Activated CD8-positive, alpha-beta memory T cell treated with anti-CD3 and anti-CD28 coated beads, Interleukin-2, amount 50 U/mL, for 24 hours (primary cell): ENCODE results near the gene PDE4D.
"Not testable (repeated sequence)": the region's sequence is repeated elsewhere in the genome, so short reads cannot be mapped to it uniquely, and the experiment has no call there.

Experiments used
- DNase-seq: peaks from one replicate; pipeline ENCODE4 v3.0.0-alpha.2; 2020; ENCODE audit errors: extremely low read depth

Gene PDE4D

DNA sequence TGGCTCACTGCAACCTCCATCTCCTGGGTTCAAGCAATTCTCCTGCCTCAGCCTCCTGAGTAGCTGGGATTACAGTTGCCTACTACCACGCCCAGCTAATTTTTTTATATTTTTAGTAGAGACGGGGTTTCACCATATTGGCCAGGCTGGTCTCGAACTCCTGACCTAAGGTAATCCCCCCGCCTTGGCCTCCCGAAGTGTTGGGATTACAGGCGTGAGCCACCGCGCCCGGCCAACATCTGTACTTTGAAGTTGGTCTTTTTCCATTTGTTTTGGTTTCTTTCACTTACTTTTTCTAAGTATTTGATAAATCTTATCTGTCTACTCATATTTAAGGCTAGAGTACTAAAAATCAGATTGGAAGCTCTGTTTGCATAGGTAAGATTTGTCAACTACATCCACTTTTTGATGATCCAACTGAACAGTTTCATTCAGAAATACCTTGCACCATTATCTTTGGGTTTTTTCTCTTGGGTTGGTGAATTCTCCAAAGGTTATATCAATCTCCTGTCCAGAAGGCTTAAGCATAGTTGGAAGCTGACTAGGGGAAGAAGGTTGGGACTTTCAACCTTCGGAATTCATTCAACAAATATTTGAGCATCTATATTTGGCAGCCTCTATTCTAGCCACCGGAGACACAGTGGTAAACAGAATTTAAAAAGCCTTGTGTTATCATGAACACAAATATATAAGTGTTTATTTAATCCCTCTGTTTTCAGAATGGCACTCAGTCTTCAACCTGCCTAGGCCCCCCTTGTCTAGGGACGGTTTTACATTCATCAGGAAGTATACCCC lies 821.6 kb downstream of the PDE4D start:
- DNase-seq, result no peak

DNA sequence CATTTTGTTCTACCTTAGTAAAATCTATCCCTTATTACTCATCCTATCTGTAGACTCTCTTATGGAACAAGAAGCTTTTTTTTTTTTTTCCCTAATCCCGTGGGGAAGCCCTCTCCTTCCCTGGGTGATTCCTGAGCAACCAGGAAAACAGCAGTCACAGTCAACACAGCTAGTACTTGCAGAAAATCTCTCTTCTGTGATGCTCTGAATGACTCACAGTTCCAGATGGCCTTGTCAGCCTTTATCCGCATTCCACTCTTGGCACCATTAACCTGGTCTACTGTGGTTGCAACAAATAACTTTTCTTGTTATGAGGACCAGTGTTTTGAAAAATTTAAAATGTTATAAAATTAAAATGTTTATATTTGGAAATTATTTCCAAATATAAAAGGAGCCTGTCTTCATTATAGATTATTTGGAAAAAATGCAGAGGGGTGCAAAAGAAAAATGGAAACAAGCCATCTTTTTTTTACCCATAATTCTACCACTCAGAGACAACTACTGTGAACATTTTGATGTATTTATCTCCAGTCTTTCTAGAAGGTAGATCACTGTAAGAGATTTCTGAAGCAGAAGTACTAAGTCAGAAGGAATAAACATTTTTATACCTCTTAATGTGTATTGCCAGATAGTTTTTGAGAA lies 824.0 kb downstream of the PDE4D start:
- no peak for DNase-seq

DNA sequence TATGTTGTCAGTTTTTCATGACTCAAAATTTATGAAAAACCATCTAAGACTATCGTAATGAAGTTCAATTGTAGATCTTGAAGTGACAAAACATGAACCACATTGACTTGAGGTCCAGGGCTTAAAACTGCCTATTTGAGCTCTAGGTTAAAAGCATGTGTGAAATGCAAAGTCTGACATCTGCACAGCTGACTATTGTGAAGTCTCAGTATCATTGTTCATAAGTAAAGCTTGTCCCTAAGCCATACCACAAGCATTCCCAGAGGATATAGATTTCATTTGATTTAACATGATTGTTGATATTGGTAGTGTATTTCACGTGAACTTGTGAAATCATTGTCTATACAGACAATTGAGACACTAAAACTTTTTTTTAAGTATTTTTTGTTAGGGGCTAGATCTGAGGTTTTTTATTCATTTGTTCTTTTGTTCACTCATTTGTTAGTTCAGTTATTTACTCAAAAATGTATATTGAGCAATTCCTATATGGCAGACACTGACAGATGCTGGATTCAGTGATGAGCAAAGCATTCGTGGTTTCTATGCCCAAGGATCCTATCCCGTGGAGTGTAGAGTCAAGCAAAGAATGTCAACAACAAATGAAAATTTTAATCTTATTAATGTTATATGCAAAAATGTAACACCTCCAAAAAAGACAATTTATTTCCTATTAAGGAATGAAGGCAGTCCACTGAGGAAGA lies 825.4 kb downstream of the PDE4D start:
- no peak for DNase-seq

DNA sequence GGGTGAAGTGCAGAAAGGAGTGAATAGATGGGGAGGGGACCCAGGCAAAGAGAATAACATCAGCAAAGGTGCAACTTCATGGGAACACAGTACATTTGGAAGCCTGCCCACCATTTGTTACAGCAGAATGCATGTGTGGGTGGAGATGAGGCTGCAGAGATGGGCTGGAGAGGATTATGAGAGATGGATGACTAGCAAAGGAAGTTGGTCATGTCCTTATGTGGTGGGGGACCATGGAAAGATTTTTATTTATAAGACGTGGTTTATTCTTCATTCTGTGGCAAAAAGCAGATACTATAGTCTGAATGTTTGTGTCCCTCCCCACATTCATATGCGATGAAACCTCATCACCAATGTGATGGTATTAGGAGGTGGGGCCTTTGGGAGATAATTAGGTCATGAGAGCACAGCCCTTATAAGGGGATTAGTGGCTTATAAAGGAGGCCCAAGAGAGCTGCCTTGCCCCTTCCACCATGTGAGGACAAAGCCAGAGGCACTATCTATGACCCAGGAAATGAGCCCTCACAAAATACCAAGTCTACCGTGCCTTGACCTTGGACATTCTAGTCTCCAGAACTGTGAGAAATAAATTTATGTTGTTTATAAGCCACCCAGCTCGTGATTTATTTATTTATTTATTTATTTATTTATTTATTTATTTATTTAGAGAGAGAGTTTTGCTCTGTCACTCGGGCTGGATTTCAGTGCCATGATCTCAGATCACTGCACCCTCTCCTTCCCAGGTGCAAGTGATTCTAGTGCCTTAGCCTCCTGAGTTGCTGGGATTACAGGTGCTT lies 827.0 kb downstream of the PDE4D start:
- no peak for DNase-seq

DNA sequence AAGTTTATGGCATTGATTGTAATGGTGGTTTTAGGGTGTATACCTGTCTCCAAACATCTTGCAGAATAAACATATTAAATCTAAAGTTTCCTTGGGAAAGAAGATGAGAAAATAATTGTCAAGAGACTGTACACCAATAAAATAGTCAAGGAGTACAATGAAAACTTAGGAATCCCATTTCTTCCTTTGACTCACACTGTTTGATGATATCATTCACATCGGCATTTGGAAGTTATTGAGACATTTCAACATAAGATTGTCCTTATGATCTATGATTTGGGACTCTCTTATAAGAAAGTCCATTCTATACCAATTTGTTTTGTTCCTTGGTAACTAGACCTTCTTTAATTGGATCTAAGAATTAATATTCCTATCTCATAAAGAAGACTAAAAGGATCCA lies 828.0 kb downstream of the PDE4D start:
- DNase-seq, result no peak

DNA sequence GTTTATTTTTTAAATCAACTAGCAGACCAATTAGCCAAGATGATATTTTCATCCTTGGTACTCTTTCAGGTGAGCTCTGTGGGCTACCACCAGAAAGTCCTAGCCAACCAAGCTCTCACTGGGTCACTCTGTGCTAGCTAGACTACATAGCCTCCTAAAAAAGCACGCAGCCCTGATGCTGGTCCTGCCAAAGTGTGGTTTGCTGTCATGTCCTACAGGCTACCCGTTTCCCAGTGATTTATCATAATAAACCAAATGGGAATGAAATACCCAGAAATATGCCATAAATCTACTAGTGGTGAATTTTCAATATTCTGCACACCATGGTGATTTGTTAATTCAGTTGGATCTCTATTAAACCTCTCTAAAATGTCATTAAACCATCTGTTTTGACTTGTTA lies 829.2 kb downstream of the PDE4D start:
- DNase-seq, result no peak

DNA sequence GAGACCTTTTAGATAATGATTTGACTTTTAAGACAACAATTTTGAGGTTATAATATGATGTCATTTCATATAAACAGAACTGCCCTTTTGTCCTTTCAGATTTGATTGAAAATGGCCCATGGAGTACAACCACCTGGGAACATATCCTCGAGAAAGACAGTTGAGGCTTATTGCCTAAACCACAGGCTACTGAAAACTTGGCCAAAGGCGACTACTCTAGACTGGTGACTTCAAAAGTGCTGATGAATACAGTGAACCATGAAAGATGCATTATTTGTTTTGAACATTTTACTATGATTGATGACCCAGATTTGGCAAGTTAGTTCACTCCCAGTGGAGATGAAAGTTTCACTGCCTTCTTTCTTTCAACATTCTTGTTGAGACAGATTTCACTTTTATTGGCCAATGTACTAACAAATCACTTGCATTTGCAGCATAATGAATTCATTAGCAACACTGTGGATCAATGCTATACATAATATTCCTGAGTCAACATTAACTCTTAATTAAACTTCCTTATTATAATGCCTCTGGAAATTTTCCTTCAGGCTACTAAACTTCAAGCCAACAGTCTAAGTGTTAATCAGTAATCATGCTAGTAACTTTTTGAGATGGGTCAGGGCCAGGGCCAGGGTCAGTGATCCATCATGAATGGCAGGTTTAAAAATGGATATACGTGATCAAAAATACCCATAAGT lies 830.4 kb downstream of the PDE4D start:
- DNase-seq, result no peak

DNA sequence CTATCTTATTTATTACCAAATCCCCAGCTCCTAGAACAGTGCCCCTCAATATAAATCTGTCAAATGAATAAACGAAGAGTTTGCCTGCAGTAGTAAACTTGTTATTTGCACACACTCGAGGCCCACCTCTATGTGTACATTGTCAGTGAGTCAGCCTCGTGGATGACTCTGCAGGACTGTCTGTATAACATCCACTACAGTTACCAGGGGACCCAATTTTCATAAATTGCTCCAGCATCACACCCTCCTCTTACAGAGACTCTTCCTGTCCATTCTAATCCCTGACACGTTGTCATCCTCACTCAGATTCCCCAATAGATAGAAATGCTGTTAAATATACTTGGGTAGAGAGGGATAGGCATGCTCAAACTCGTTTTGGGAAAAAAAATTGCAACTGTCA lies 832.1 kb downstream of the PDE4D start:
- no peak for DNase-seq

DNA sequence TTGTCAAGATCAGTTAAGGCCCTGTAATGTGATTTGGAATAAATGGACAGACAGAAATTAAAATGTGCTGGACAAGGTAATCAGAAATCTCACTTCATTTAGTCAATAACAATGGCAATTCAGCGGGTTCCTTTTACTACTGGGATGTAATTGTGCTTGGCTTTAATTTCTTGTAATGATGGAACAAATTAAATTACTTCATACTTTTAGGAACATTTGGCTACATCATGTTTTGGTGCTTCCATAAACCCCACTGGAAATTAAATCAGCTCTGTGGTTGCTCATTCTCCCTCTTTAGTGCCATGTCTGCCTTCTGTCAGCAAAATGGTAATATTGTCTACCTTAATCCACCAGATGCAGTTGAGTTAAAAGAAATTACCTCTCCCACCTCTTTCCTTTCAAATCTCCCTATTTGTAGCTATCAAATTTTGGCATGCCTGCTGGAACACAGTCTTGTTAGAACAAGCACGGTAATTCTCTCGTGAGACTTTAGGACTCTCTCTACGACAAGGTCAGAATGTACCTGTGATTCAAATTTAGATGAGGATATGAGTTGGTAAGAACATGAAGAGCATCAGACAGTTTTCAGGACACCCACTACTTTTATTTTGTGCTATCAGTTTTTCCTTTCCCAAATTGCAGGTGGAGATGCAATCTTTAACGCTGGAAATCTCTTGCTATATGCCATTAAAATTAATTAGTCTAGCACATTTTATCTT lies 834.4 kb downstream of the PDE4D start:
- DNase-seq, result no peak

DNA sequence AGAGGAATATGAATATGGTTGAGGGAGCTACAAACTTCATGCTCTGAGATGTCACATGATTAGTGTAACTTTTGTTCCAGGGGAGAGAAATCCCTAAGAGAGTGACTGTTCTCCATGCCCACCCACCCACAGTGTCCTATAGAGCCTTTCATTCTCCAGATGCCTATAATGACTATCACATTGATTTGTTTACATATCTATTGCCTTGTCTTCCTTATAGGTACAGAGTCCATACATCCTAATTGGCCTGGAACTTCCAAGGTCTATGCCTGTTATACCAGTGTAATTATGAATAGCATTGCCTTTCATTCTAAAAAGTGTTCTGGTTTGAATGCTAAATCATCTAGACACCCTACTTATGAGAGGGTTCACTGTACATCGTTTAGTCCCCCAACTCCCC lies 835.3 kb downstream of the PDE4D start:
- DNase-seq, result no peak

DNA sequence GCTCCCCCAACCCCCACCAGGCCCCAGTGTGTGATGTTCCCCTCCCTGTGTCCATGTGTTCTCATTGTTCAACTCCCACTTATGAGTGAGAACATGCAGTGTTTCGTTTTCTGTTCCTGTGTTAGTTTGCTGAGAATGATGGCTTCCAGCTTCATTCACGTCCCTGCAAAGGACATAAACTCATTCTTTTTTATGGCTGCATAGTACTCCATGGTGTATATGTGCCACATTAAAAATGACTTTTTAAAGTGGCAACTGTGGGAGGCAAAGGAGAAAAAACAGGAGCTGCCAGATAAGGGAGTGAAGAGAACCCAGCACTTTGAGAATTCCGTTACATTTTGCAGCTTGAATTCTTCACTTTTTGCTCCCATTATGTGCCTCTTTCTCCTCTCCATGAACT lies 836.9 kb downstream of the PDE4D start:
- not testable (repeated sequence) for DNase-seq

DNA sequence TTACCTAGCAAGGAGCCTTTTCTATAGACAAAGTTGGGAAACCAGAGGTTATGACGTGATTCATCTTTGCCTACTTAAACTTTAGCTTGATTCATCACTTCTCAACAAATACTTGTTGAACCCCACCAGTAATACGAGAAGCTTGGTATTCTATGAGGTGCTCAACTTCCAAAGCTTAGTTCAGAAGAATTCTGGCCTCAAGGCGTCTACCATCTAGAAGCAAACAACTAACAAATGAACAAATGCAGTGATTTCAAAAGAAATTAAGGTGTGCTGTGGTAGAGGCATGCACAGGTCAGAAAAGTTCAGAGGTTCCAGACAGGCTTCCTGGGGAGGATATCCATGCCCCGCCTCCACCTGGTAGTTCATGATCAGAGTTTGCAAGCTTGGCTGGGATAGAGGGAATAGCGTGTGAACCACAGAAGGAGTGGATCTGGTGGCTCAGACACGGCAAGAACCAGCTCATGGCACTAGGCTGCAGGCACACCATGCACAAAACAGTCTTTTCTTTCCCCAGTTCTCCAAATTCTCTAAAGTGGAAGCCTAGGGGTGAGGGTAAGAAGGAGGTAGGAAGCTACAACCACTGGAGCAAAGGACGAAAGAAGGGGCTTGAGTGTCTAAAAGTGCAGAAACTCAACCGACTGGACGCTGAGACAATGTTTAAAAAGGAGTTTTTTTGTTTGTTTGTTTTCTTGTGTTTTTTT lies 837.6 kb downstream of the PDE4D start:
- DNase-seq, result no peak

DNA sequence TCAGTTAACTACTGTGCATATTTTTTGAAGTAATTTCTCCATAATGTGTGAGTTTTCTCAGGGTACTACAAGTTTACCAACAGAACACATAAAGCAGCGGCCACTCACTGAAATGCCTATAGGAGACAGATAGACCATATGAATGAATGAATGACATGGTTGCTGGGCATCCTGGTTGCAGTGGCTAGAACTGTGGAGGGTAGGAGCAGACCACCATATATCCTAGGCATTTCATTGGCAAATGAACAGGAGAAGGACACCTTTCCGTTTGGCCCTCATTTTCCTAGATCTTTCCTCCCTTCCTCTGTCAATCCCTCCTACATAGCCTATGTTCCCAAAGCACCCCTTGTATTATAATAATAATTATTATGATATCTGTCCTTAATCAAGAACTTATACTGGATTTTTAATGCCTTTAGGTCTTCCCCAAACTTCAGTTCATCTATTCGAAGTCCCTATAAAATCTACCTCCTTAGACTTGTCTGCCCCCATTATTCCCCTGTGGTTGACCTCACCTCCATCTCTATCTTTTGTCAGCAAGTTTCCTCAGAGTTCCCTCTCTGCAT lies 838.5 kb downstream of the PDE4D start:
- no peak for DNase-seq

DNA sequence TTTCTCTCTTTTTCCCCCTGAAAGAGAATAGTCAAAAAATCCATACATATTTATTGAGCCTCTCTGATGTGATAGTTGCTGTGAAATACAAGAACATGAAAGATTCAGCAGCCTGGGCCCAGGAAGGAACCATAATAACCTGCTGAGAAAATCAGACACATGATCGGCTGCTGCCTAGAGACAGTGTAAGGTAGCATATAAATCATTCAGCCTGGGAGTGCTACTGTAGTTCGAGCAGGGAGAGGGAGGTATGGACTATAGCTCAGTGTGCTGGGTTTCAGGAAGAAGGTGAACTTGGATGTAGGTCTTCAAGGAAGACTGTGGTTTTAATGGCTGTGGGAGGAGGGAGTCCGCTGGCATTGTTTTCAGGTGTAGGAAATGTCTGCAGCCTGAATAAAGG lies 841.6 kb downstream of the PDE4D start:
- no peak for DNase-seq

DNA sequence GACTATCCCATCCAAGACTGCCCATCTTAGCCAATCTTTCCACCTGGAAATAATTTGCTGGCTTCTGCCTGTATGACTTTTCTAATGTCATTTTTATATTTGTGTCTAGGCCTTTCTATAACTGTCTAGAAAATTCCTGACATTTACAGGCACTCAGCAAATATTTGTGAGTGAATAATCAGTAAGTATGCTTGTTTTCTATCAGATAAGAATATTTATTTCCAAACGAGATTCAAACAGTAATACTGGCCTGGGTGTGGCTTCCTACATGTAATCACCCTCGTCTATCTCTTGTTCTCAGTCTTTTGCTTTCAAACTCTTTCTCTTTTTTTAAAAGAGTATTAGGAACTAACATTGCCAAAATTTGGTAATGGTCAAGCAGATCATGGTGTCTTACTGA lies 844.4 kb downstream of the PDE4D start:
- DNase-seq, result no peak

DNA sequence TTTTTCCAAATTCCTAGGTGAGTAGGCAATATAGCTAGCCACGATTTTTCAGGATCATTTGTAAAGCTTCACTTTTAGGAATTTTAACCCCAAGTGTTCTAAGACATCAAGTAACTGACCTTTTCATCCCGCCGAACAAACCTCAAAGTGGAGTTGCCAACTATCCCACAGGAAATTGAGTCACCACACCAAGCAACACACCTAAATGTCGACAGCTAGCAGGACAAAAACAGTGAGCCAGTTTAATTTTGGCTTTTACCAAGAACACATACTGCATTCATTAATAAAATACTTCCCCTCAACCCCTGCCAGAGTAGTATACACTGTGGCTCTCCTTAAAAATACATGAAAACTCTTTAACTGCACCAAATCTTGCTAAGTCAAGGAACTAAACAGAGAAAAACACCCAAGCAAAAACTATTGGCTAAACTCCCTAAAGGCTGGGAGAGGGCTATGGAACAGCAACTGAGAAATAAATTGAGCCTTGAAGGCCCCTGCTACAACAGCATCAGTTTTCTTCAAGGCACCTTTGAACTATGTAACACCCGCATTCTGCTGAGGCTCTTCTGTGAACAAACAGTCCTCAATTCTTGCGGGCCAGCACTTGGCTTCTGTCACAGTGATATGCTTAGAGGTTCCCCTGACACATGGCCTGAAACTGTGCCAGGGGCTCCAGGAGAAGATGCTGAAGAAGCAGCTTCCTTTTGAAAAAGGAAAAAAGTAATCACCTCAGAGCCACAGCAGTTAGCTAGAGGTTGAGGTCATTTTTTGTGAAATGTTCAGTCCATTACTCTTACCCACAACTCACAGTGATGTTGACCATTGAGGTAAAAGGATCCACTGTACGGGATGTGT lies 851.1 kb downstream of the PDE4D start:
- no peak for DNase-seq

DNA sequence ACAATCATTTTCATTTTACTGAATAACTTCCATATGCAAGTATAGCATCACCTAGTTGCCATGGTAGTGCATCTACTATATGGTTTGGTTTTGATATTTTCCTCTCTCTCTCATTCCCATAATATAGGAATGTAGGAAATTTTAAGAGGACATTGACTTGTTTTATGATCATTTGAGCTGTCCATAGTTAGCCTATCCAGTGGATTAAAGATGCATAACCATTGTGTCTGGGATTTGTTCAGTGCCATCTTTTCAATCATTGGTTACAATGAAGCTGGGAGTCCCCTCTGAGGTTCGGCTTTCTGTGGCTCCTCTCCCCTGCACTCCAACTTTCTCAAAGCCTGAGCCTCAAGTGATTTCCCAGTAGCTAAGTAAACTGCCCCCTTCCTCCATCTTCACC lies 852.2 kb downstream of the PDE4D start:
- DNase-seq, result no peak

DNA sequence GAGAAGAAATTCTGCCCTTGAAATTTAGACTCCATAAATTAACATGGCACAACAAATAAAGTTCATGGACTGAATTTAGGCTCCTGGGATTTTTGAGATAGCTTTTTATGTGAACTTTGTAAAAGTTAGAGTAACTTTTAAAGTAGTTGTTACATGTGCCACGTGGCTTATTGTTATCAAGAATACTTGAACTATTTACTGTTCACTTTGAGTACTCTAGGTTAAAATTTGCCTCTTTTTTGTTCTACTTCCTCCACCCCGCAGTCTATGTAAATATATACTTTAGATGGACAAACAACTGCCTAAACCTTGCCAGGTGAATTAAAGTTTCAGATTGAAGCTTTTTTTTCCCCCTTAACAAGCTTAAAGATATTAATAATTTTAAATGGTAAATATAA lies 852.7 kb downstream of the PDE4D start:
- no peak for DNase-seq
